H9 (cell line): ENCODE data around the gene PIGW. TPM values are rescaled to one million over a fixed set of nuclear protein-coding genes. Genes with fewer than 3 reads are reported as not detected.
"Not testable (repeated sequence)": the region's sequence is repeated elsewhere in the genome, so short reads cannot be mapped to it uniquely, and the experiment has no call there.

Experiments used
- DNase-seq: peaks from one replicate; pipeline ENCODE4 v3.0.0-alpha.2; 2017
- H2AFZ ChIP-seq: one replicate; pipeline ENCODE4 v1.6.1; 2013; ENCODE audit warnings: mild to moderate bottlenecking, low read length, control low read depth, moderate library complexity
- H2AK5ac ChIP-seq: 2 replicates; pipeline ENCODE4 v1.6.1; 2013; ENCODE audit warnings: low read length, control low read depth, mixed read lengths; ENCODE audit not compliant: insufficient read length
- H2BK120ac ChIP-seq: one replicate; pipeline ENCODE4 v1.6.1; 2013; ENCODE audit warnings: low read depth, mild to moderate bottlenecking, low read length, control low read depth, inconsistent platforms; ENCODE audit not compliant: poor library complexity, severe bottlenecking
- H2BK12ac ChIP-seq: 2 replicates; pipeline ENCODE4 v1.6.1; 2013; ENCODE audit warnings: low read length, control low read depth, mixed read lengths, low read depth; ENCODE audit not compliant: insufficient read length
- H2BK15ac ChIP-seq: 2 replicates; pipeline ENCODE4 v1.6.1; 2013; ENCODE audit warnings: low read depth, low read length, control low read depth
- H2BK20ac ChIP-seq: one replicate; pipeline ENCODE4 v1.6.1; 2013; ENCODE audit warnings: low read depth, mild to moderate bottlenecking, low read length, control low read depth, inconsistent platforms; ENCODE audit not compliant: poor library complexity, severe bottlenecking
- H2BK5ac ChIP-seq: 2 replicates; pipeline ENCODE4 v1.6.1; 2013; ENCODE audit warnings: low read length, control low read depth, mixed read lengths; ENCODE audit not compliant: insufficient read length
- H3K14ac ChIP-seq: 2 replicates; pipeline ENCODE4 v1.6.1; 2013; ENCODE audit warnings: low read length, control low read depth; ENCODE audit not compliant: insufficient read depth
- H3K18ac ChIP-seq: 2 replicates; pipeline ENCODE4 v1.6.1; 2013; ENCODE audit warnings: low read depth, mild to moderate bottlenecking, mixed read lengths, low read length, control low read depth; ENCODE audit not compliant: insufficient read length
- H3K23ac ChIP-seq: 2 replicates; pipeline ENCODE4 v1.6.1; 2013; ENCODE audit warnings: low read length, control low read depth, mixed read lengths, low read depth; ENCODE audit not compliant: insufficient read length
- H3K23me2 ChIP-seq: 2 replicates; pipeline ENCODE4 v1.6.1; 2013; ENCODE audit warnings: low read depth, mild to moderate bottlenecking, mixed read lengths, low read length, control low read depth; ENCODE audit not compliant: insufficient read length, poor library complexity, severe bottlenecking
- H3K27ac ChIP-seq: 2 replicates; pipeline ENCODE4 v1.5.1; 2013; ENCODE audit warnings: low read length, control low read depth, mixed read lengths, low read depth; ENCODE audit not compliant: insufficient read length
- H3K27me3 ChIP-seq: 2 replicates; pipeline ENCODE4 v1.6.1; 2013; ENCODE audit warnings: low read length, control low read depth, inconsistent platforms; ENCODE audit not compliant: insufficient read depth
- H3K4ac ChIP-seq: 2 replicates; pipeline ENCODE4 v1.6.1; 2013; ENCODE audit warnings: low read depth, mild to moderate bottlenecking, control low read depth, inconsistent platforms, low read length, moderate library complexity
- H3K4me1 ChIP-seq: 2 replicates; pipeline ENCODE4 v1.6.1; 2013; ENCODE audit warnings: low read length, control low read depth, inconsistent platforms; ENCODE audit not compliant: insufficient read depth
- H3K4me2 ChIP-seq: 2 replicates; pipeline ENCODE4 v1.6.1; 2013; ENCODE audit warnings: low read length, control low read depth, mixed read lengths; ENCODE audit not compliant: insufficient read length, insufficient read depth
- H3K56ac ChIP-seq: 2 replicates; pipeline ENCODE4 v1.6.1; 2013; ENCODE audit warnings: low read depth, mild to moderate bottlenecking, mixed read lengths, low read length, control low read depth; ENCODE audit not compliant: insufficient read length
- H3K79me1 ChIP-seq: 2 replicates; pipeline ENCODE4 v1.6.1; 2013; ENCODE audit warnings: low read depth, mild to moderate bottlenecking, moderate library complexity, low read length, control low read depth, inconsistent platforms; ENCODE audit not compliant: insufficient read depth, poor library complexity, severe bottlenecking
- H3K79me2 ChIP-seq: 2 replicates; pipeline ENCODE4 v1.6.1; 2013; ENCODE audit warnings: low read length, control low read depth, inconsistent platforms; ENCODE audit not compliant: insufficient read depth
- H3K9ac ChIP-seq: 2 replicates; pipeline ENCODE4 v1.6.1; 2013; ENCODE audit warnings: low read length, control low read depth, mixed read lengths; ENCODE audit not compliant: insufficient read length; ENCODE audit errors: extremely low read depth
- H3K9me3 ChIP-seq: one replicate; pipeline ENCODE4 v1.6.1; 2013; ENCODE audit warnings: low read depth, low read length, inconsistent platforms; ENCODE audit not compliant: control insufficient read depth
- H3T11ph ChIP-seq: one replicate; pipeline ENCODE4 v1.6.1; 2013; ENCODE audit warnings: mild to moderate bottlenecking, low read length, control low read depth, inconsistent platforms
- H4K20me1 ChIP-seq: one replicate; pipeline ENCODE4 v1.6.1; 2013; ENCODE audit not compliant: control insufficient read depth, insufficient read length, insufficient read depth
- H4K5ac ChIP-seq: 2 replicates; pipeline ENCODE4 v1.6.1; 2013; ENCODE audit warnings: low read depth, mild to moderate bottlenecking, mixed read lengths, low read length, control low read depth; ENCODE audit not compliant: insufficient read length
- H4K8ac ChIP-seq: replicated peaks from 2 replicates; pipeline ENCODE4 v1.6.1; 2013; ENCODE audit warnings: low read length, control low read depth, mixed read lengths, low read depth; ENCODE audit not compliant: insufficient read length
- H4K91ac ChIP-seq: 2 replicates; pipeline ENCODE4 v1.6.1; 2013; ENCODE audit warnings: low read depth, mild to moderate bottlenecking, moderate library complexity, mixed read lengths, low read length, control low read depth; ENCODE audit not compliant: insufficient read length
- H3K27ac Mint-ChIP-seq, 3 experiments: 2 replicates in 2 of 3; 3 replicates in 1 of 3; pipeline ENCODE4 v1.8.0; 2020 to 2021; ENCODE audit warnings: mixed read lengths in 3 of 3, mild to moderate bottlenecking in 1 of 3, moderate library complexity in 1 of 3
- H3K27me3 Mint-ChIP-seq: 2 replicates; pipeline ENCODE4 v1.8.0; 2021; ENCODE audit warnings: low read depth, mild to moderate bottlenecking, moderate library complexity, mixed read lengths
- H3K36me3 Mint-ChIP-seq, 3 experiments: 2 replicates in 2 of 3; 3 replicates in 1 of 3; pipeline ENCODE4 v1.8.0; 2020 to 2021; ENCODE audit warnings: low read depth in 3 of 3, mixed read lengths in 3 of 3; ENCODE audit not compliant: insufficient read depth in 1 of 3
- H3K4me1 Mint-ChIP-seq, 2 experiments: 2 replicates each; pipeline ENCODE4 v1.8.0; 2020; ENCODE audit warnings: mixed read lengths in 2 of 2
- H3K4me3 Mint-ChIP-seq, 2 experiments: 2 replicates in 1 of 2; 3 replicates in 1 of 2; pipeline ENCODE4 v1.8.0; 2020 to 2021; ENCODE audit warnings: mild to moderate bottlenecking in 2 of 2, mixed read lengths in 2 of 2, moderate library complexity in 1 of 2
- H3K9me3 Mint-ChIP-seq, 2 experiments: 2 replicates in 1 of 2; 3 replicates in 1 of 2; pipeline ENCODE4 v1.8.0; 2020; ENCODE audit warnings: mild to moderate bottlenecking in 2 of 2, mixed read lengths in 2 of 2, moderate library complexity in 1 of 2
- WGBS: extraction: QIAGEN DNeasy Blood & Tissue Kit; methylation state at CpG from one replicate; pipeline ENCODE4 v1.1.7; 2013; ENCODE audit warnings: missing lambda C conversion rate, low lambda C conversion rate, mixed read lengths; ENCODE audit not compliant: insufficient read length; ENCODE audit errors: extremely low coverage; 5-methylcytosine and 5-hydroxymethylcytosine counted together
- total RNA-seq: library from RNA; stranded (reverse); gene quantifications from 2 replicates; pipeline ENCODE4 v1.2.1, GENCODE V29; 2021
- TF ChIP-seq, protein P1 (sequence below): fragments of 200-600 bp; sonication (generic); conservative IDR thresholded peaks from 3 replicates; pipeline ENCODE4 v1.8.0; 2021; ENCODE audit warnings: antibody characterized with exemption, mild to moderate bottlenecking

Gene PIGW
- total RNA-seq, 1 experiment from 2014 or later, result 26.2 TPM

DNA sequence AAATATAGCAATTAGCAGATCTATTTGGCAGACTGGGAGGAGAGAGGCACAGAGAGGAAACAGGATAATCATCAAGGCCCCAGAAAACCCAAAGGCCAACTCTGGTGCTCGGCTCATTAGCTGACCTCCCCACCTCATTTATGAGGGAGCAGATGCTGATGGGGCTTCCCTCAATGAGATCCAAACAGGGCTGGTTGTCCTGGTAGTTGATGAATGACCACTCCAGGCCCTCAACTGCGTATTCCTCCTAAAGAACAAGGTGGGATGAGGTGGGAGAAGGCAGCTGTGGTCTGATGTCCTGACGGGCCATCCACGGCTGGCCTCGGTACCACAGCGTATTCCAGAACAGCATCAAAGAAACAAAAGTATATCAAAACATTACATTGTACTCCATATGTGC lies 27.5 kb upstream of the PIGW start:
- peaks cover 48 to 97% (median 93%) of the 10 kb centered on the region in 3 experiments for H3K36me3 Mint-ChIP-seq
- Histone ChIP-seq H3K14ac (no peak overlapping the region), H2BK120ac (no peak overlapping the region), H4K91ac (no peak overlapping the region), H4K8ac (no peak overlapping the region), H3K9me3 (no peaks in the 10 kb centered on the region), H3K4me2 (no peak overlapping the region), H2BK12ac (no peak overlapping the region), H2BK5ac (no peak overlapping the region), H2AFZ (no peak overlapping the region), H3K23me2 (no peaks in the 10 kb centered on the region), H3K9ac (no peak overlapping the region), H3K27ac (no peak overlapping the region), H3K4ac (no peak overlapping the region), H3K79me2 (no peaks in the 10 kb centered on the region), H3K4me1 (no peaks in the 10 kb centered on the region), H3T11ph (no peak overlapping the region), H3K79me1 (no peaks in the 10 kb centered on the region), H2BK20ac (no peak overlapping the region), H4K20me1 (peaks cover 2% of the 10 kb centered on the region), H3K27me3 (no peaks in the 10 kb centered on the region), H4K5ac (no peak overlapping the region), H2AK5ac (no peak overlapping the region), H3K56ac (no peak overlapping the region), H3K23ac (no peak overlapping the region), H2BK15ac (no peak overlapping the region), H3K18ac (no peak overlapping the region)
- no peaks in the 10 kb centered on the region; the same call in 1 of the 2 replicates for H3K27me3 Mint-ChIP-seq
- no peaks in the 10 kb centered on the region for H3K4me1 Mint-ChIP-seq
- H3K27ac Mint-ChIP-seq, result no peak overlapping the region
- DNase-seq, result no peak
- TF ChIP-seq, protein P1, sequence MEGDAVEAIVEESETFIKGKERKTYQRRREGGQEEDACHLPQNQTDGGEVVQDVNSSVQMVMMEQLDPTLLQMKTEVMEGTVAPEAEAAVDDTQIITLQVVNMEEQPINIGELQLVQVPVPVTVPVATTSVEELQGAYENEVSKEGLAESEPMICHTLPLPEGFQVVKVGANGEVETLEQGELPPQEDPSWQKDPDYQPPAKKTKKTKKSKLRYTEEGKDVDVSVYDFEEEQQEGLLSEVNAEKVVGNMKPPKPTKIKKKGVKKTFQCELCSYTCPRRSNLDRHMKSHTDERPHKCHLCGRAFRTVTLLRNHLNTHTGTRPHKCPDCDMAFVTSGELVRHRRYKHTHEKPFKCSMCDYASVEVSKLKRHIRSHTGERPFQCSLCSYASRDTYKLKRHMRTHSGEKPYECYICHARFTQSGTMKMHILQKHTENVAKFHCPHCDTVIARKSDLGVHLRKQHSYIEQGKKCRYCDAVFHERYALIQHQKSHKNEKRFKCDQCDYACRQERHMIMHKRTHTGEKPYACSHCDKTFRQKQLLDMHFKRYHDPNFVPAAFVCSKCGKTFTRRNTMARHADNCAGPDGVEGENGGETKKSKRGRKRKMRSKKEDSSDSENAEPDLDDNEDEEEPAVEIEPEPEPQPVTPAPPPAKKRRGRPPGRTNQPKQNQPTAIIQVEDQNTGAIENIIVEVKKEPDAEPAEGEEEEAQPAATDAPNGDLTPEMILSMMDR, result no peak
- no peak overlapping the region for H3K4me3 Mint-ChIP-seq
- H3K9me3 Mint-ChIP-seq, result no peaks in the 10 kb centered on the region
- no CpG with 5 or more reads among the region's 6 CpGs for WGBS

DNA sequence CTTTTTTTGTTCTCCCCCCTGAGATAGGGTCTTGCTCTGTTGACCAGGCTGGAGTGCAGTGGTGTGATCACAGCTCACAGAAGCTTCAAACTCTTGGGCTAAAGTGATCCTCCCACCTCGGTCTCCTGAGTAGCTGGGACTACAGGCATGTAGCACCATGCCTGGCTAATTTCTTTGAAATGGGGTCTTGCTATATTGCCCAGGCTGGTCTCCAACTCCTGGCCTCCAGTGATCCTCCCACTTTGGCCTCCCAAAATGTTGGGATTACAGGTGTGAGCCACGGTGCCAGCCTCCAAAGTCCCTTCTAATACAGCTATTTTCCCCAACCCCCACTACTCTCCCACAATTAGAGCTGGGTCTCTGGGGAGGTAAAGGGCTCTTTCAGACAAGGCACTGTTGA lies 26.3 kb upstream of the PIGW start:
- H2BK5ac ChIP-seq, H3K18ac ChIP-seq, H3K4me3 Mint-ChIP-seq, H3K23ac ChIP-seq, H3K56ac ChIP-seq, H3K27ac ChIP-seq, H3K27me3 ChIP-seq, H3T11ph ChIP-seq, H4K91ac ChIP-seq, H2BK15ac ChIP-seq, H3K79me2 ChIP-seq, H3K27me3 Mint-ChIP-seq, H3K9me3 Mint-ChIP-seq, H3K23me2 ChIP-seq, H2AK5ac ChIP-seq, H3K27ac Mint-ChIP-seq, H3K79me1 ChIP-seq, H4K20me1 ChIP-seq, H3K9ac ChIP-seq, H4K5ac ChIP-seq, H4K8ac ChIP-seq, H3K4me1 Mint-ChIP-seq, H3K4me1 ChIP-seq, H2BK20ac ChIP-seq, H3K4ac ChIP-seq, DNase-seq, H3K9me3 ChIP-seq, H2AFZ ChIP-seq, H2BK12ac ChIP-seq, H3K14ac ChIP-seq, H3K4me2 ChIP-seq, H2BK120ac ChIP-seq: not testable (repeated sequence)
- no CpG with 5 or more reads among the region's 2 CpGs for WGBS
- peaks cover 49 to 97% (median 93%) of the 10 kb centered on the region in 3 experiments for H3K36me3 Mint-ChIP-seq
